Measurements from ENCODE around the gene TIGD6. TPM values are rescaled to one million over a fixed set of nuclear protein-coding genes. Genes with fewer than 3 reads are reported as not detected.
A peak's percentile ranks its signal among the peaks of the same experiment; 100 is the strongest.

TIGD6 gene
- total RNA-seq, 2 experiments from 2014 or later: 2.5 to 2.6 TPM

DNA sequence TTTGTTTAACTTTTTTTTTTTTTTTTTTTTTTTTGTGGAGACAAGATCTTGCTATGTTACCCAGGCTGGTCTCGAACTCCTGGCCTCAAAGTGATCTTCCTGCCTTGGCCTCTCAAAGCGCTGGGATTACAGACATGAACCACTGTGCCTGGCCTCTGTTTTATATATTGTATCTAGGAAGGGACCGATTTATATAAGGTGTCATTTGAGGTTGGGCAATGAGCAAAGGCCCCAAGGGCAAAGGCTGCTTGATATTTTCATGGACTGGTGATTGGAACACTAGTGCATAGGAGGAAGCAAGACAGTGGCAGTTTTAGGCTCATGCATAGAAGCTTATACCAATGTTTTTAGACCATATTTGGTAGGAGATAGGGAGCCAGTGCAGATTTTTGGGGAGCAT is 36.7 kb downstream of the TIGD6 start:
- Mint-ChIP-seq H3K9me3 (no peaks in the 10 kb centered on the region), H3K4me1 (ENCODE audit: low read depth) (peaks cover 25% of the 10 kb centered on the region), H3K27me3 (no peaks in the 10 kb centered on the region), H3K27ac (no peak overlapping the region), H3K36me3 (no peaks in the 10 kb centered on the region), H3K4me3 (no peak overlapping the region)
- intact Hi-C loops (cut with micrococcal nuclease): loop anchor here (5.0 kb wide), 1 partner anchor 326 kb away; no protein-coding TSS in a partner anchor
- DNase-seq: no peak
- ChIA-PET CTCF (interaction anchor here (3.9 to 7.1 kb wide), 3 partner anchors 28 to 131 kb away, joined by 16 to 172 read pairs (median 59); no protein-coding TSS in a partner anchor), POLR2A (no interaction called here)

DNA sequence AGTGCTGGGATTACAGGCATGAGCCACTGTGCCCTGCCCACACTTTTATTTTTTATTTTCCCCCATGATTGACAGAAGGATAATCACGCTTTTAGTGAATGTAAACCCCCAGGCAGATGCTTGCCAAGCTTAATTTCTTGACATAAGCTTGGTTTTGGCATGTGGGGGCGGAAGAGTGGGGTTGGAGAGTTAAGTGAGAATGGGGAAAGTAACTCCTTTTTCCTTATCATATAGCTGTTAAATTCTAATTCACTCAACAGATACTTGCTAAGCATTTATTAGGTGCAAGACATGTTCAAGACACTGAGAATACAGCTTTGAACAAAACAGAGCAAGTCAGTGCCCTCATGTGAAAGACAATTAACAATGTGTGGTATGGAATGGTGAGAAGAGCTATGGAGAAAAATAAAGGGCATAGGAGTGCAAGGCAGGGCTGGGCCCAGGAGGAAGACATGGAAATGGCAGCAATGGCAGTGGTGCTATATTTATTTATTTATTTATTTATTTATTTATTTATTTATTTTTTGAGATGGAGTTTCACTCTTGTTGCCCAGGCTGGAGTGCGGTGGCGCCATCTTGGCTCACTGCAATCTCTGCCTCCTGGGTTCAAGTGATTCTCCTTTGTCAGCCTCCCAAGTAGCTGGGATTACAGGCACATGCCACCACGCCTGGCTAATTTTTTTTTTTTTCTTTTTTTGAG is 37.7 kb downstream of the TIGD6 start:
- POLR2A ChIA-PET: interaction anchor here (0.6 to 1.0 kb wide), 2 partner anchors 605 to 1308 kb away, joined by 3 read pairs; partner anchors contain the start of gene PCYOX1L
- H3K36me3 Mint-ChIP-seq: no peaks in the 10 kb centered on the region
- H3K4me3 Mint-ChIP-seq: no peak overlapping the region
- no peak for DNase-seq
- no peaks in the 10 kb centered on the region for H3K9me3 Mint-ChIP-seq
- CTCF ChIA-PET: interaction anchor here (0.7 to 7.1 kb wide), 18 partner anchors 9 to 326 kb away, joined by 3 to 172 read pairs (median 4); partner anchors contain the start of genes HMGXB3 and TIGD6
- no peaks in the 10 kb centered on the region for H3K27me3 Mint-ChIP-seq
- H3K27ac Mint-ChIP-seq: no peak overlapping the region
- peaks cover 25% of the 10 kb centered on the region for H3K4me1 Mint-ChIP-seq (ENCODE audit: low read depth)
- intact Hi-C loops (cut with micrococcal nuclease): loop anchor here (1.0 to 5.0 kb wide), 2 partner anchors 128 to 325 kb away; no protein-coding TSS in a partner anchor

DNA sequence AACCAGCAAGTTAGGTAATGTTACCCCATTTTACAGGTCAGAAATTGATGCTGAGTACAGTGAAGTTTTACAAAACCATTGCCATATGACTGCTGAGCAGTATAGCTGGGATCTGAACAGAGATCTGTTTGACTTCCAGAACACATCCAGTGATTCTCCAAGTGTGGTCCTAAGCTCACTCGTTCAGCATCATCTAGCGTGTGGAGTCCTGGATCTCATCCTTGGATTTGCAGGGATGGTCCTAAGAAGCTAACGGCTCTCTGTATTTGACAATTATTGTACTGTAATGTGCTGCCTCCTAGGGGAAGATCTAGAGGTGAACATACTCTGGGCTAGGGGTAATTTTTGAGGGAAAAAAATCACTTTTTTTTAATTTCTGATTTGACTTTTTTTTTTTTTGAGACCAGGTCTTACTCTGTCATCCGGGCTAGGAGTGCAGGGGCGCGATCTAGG is 38.5 kb downstream of the TIGD6 start:
- no peak for DNase-seq
- intact Hi-C loops (cut with micrococcal nuclease): loop anchor here (1.0 to 5.0 kb wide), 3 partner anchors 29 to 325 kb away; no protein-coding TSS in a partner anchor
- no peaks in the 10 kb centered on the region for H3K27me3 Mint-ChIP-seq
- peaks cover 25% of the 10 kb centered on the region for H3K4me1 Mint-ChIP-seq (ENCODE audit: low read depth)
- no peaks in the 10 kb centered on the region for H3K36me3 Mint-ChIP-seq
- H3K27ac Mint-ChIP-seq: no peak overlapping the region
- ChIA-PET CTCF (interaction anchor here (0.7 to 7.1 kb wide), 21 partner anchors 10 to 326 kb away, joined by 3 to 172 read pairs (median 4); partner anchors contain the start of genes HMGXB3 and TIGD6), POLR2A (interaction anchor here (0.6 to 1.2 kb wide), 3 partner anchors 37 to 128 kb away, joined by 3 to 9 read pairs (median 5); partner anchors contain the start of genes HMGXB3 and TIGD6)
- H3K9me3 Mint-ChIP-seq: no peaks in the 10 kb centered on the region
- peak overlapping the region; percentile 91 for H3K4me3 Mint-ChIP-seq

DNA sequence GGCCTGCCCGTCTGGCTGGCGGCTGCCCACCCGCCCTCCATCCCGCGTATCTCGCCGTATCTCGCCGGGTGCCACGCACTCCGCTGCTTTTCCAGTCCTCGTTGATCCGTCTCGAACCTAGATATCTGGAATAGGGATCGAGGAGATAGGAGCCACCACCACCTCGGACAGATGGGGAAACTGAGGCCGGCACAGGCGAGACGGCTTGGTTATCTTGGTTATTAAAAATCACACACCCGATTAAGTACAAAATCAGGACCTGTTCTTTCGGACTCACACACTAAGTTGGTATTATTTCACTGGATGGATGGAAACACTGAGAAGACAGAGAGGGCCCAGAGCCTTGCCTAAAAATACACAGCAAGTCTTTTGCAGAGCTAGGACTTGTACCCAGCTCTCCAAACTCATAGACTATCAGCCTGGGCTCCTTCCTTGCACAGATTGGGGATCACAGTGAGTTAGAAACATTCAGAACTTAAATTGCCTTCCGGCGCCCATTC is 39.2 kb downstream of the TIGD6 start:
- POLR2A ChIA-PET: interaction anchor here (1.2 to 2.8 kb wide), 2 partner anchors 40 to 127 kb away, joined by 9 to 21 read pairs; partner anchors contain the start of genes HMGXB3 and TIGD6

DNA sequence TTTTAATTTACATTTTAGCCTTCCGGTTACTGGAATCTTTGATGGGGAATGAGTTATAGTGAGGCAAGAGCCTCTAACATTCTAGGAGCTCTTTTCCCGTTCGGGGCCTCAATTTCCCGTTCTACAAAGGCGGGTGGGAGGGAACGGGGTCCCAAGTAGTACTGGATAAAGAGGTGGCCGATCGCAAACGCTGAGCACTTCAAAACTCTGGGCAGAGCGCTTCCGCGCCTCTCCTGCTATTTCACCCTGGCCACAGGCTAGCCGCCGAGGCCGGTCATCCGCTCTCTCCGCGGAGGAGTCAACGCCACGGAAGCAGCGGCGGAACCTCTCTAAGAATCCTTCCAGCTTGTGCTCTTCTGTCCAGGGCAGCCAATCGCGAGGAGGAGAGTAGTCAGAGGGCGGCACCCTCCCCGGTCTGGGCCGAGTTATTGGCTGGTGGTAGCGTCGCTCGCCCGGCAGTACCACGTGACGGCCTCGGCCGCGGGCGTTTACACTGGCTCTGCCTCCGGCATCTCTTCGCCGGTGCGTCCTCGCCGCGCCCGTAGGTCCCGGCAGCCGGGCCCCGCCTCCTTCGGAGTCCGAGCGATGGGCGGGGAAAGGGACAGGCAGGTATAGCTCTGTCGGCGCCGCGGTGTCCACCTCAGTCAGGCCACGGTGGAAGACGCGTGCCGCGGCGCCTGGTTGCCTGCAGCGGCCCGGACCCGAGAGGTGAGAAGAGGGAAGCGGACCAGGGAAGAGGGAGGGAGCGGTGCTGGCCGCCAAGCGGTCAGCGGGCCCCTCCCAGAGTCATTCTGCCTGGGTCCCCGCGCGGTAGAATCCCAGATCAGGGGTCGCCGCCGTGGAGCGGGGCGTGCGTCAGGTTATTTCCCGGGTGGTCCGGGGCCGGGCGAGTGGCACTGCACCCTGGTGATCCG is 39.9 kb downstream of the TIGD6 start, which contains the start of gene SLC26A2:
Gene SLC26A2 (plus strand): TSS at position 487 of the 914 bp plus-strand sequence. CDS start 16,895 bp downstream, outside the sequence.
- no peaks in the 10 kb centered on the region for H3K27me3 Mint-ChIP-seq
- DNase-seq: peak; percentile 97
- H3K9me3 Mint-ChIP-seq: no peaks in the 10 kb centered on the region
- H3K4me1 Mint-ChIP-seq (ENCODE audit: low read depth): peaks cover 25% of the 10 kb centered on the region
- ChIA-PET POLR2A (interaction anchor here (0.5 to 2.8 kb wide), 8 partner anchors 40 to 409 kb away, joined by 3 to 21 read pairs (median 4); partner anchors contain the start of genes CSNK1A1, HMGXB3 and TIGD6), CTCF (interaction anchor here (0.7 to 7.1 kb wide), 13 partner anchors 10 to 332 kb away, joined by 3 to 172 read pairs (median 9); partner anchors contain the start of genes HMGXB3 and TIGD6)
- H3K4me3 Mint-ChIP-seq: peak within 1 kb of the TSS; percentile 91
- H3K27ac Mint-ChIP-seq: peak within 1 kb of the TSS; percentile 97
- no peaks in the 10 kb centered on the region for H3K36me3 Mint-ChIP-seq
- intact Hi-C loops (cut with micrococcal nuclease): loop anchor here (1.0 to 5.0 kb wide), 3 partner anchors 30 to 323 kb away; partner anchors contain the start of genes HMGXB3 and TIGD6

More for the DNA sequence above, 39.2 kb downstream of the TIGD6 start:
- CTCF ChIA-PET: interaction anchor here (0.8 to 7.1 kb wide), 10 partner anchors 9 to 325 kb away, joined by 3 to 172 read pairs (median 5); partner anchors contain the start of genes HMGXB3 and TIGD6
- no peak overlapping the region for H3K27ac Mint-ChIP-seq
- peaks cover 25% of the 10 kb centered on the region for H3K4me1 Mint-ChIP-seq (ENCODE audit: low read depth)
- DNase-seq: no peak
- intact Hi-C loops (cut with micrococcal nuclease): loop anchor here (2.0 to 5.0 kb wide), 2 partner anchors 30 to 324 kb away; no protein-coding TSS in a partner anchor
- H3K27me3 Mint-ChIP-seq: no peaks in the 10 kb centered on the region
- H3K36me3 Mint-ChIP-seq: no peaks in the 10 kb centered on the region
- no peaks in the 10 kb centered on the region for H3K9me3 Mint-ChIP-seq
- H3K4me3 Mint-ChIP-seq: peak overlapping the region; percentile 91

DNA sequence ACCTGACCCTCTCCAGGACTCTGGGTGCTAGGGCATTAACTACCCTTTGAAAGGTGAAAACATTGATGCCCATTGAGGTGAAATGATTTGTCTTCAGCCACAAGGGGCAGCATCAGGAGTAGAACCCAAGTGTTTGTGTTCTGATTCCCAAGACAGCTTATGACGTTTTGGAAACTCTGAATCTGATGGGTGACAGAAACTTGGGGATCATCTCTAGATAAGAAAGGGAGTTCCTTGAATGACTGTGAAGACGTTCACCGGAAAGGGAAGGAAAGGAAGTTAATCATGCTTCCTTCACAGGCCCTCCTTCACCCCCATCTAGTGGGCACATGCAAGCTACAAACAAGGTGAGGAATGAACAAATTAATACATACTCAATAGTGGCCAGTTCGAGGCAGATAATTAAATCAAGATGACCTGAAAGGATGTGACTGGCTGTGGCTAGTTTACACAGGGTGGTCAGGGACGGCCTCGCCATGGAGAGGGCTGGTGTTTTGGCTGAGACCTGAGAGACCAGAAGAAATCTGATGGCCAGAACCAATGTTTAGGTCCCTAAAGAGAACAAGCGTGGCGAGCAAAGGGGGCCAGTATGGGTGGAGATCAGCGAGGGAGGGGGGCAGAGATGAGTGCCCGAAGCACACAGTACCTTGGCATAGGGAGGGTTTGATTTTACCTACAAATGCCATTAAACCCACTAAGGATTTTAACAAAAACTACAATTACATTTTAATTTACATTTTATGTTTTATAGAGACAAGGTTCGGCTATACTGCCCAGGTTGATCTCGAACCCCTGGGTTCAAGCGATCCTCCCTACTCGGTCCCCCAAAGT is 40.8 kb downstream of the TIGD6 start:
- ChIA-PET POLR2A (interaction anchor here (1.0 to 2.8 kb wide), 6 partner anchors 41 to 408 kb away, joined by 3 to 21 read pairs (median 4); partner anchors contain the start of genes CSNK1A1, HMGXB3 and TIGD6), CTCF (interaction anchor here (0.8 to 7.1 kb wide), 19 partner anchors 9 to 613 kb away, joined by 3 to 172 read pairs (median 6); partner anchors contain the start of genes HMGXB3 and TIGD6)
- DNase-seq: peak; percentile 65
- Mint-ChIP-seq H3K36me3 (no peaks in the 10 kb centered on the region), H3K9me3 (no peaks in the 10 kb centered on the region), H3K27me3 (no peaks in the 10 kb centered on the region), H3K4me3 (peak overlapping the region; percentile 91), H3K4me1 (ENCODE audit: low read depth) (peaks cover 25% of the 10 kb centered on the region), H3K27ac (peak overlapping the region; percentile 97)
- intact Hi-C loops (cut with micrococcal nuclease): loop anchor here (1.0 to 5.0 kb wide), 6 partner anchors 19 to 322 kb away; partner anchors contain the start of genes HMGXB3, PPARGC1B and TIGD6

DNA sequence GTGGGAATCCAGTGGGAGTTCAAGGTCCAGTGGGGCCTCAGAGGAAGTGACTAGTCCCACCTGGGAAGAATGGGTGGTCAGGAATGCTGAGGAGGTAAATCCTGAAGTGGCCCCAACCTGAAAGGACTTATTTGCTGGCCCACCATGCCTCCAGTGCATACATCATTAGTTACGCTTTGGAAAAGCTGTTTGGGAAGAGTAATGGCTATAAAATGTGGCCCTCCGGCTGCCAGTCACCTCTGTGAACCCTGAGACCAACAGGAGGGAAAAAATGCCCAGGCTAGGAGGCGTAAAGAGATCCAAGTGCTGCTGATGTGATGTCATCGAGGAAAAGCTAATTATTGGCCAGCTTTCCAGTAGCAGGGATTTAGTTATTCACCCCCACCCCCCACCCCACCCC is 42.6 kb downstream of the TIGD6 start:
- DNase-seq: no peak
- Mint-ChIP-seq H3K4me3 (no peak overlapping the region), H3K27me3 (no peaks in the 10 kb centered on the region), H3K36me3 (no peaks in the 10 kb centered on the region), H3K9me3 (no peaks in the 10 kb centered on the region), H3K4me1 (ENCODE audit: low read depth) (peaks cover 25% of the 10 kb centered on the region), H3K27ac (no peak overlapping the region)
- ChIA-PET CTCF (interaction anchor here (1.3 to 7.1 kb wide), 10 partner anchors 11 to 125 kb away, joined by 3 to 172 read pairs (median 6); partner anchors contain the start of genes HMGXB3 and TIGD6), POLR2A (interaction anchor here (1.1 kb wide), 1 partner anchor 9 kb away, joined by 3 read pairs; no protein-coding TSS in a partner anchor)
- intact Hi-C loops (cut with micrococcal nuclease): no loop called here

DNA sequence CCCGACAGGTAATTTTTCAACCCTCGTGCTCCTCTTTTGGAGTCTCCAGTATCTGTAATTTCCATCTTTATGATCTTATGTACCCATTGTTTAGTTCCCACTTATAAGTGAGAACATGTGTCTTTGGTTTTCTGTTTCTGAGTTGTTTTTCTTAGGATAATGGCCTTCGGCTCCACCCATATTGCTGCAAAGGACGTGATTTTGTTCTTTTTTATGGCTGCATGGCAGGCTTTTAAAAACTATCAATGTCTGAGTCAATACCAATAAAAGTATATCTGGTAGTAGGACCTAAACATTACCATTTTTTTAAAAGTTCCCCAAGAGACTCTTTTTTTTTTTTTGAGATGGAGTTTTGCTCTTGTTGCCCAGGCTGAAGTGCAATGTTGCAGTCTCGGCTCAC is 43.8 kb downstream of the TIGD6 start:
- no peak for DNase-seq
- no peak overlapping the region for H3K4me3 Mint-ChIP-seq
- intact Hi-C loops (cut with micrococcal nuclease): no loop called here
- ChIA-PET POLR2A (no interaction called here), CTCF (interaction anchor here (0.9 kb wide), 1 partner anchor 8 kb away, joined by 4 read pairs; no protein-coding TSS in a partner anchor)
- no peaks in the 10 kb centered on the region for H3K27me3 Mint-ChIP-seq
- no peaks in the 10 kb centered on the region for H3K9me3 Mint-ChIP-seq
- H3K27ac Mint-ChIP-seq: no peak overlapping the region
- no peaks in the 10 kb centered on the region for H3K36me3 Mint-ChIP-seq
- peaks cover 17% of the 10 kb centered on the region for H3K4me1 Mint-ChIP-seq (ENCODE audit: low read depth)

DNA sequence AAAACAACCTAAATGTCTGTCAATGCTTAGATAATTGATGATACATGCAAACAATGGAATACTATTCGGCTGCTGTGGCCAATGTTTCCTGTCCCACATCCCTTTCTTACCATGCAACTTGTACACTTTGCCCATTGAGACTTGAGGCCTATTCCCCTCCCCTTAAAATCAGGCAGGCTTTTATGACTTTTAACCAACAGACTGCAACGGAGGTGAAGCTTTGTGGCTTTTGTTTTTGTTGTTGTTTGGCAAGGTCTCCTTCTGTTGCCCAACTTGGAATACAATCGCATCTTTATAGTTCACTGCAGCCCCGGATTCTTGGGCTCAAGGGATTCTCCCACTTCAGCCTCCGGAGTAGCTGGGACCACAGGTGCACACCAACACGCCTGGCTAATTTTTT is 45.7 kb downstream of the TIGD6 start:
- intact Hi-C loops (cut with micrococcal nuclease): no loop called here
- H3K27ac Mint-ChIP-seq: no peak overlapping the region
- CTCF ChIA-PET: interaction anchor here (0.6 kb wide), 1 partner anchor 216 kb away, joined by 3 read pairs; no protein-coding TSS in a partner anchor
- H3K27me3 Mint-ChIP-seq: no peaks in the 10 kb centered on the region
- POLR2A ChIA-PET: no interaction called here
- H3K9me3 Mint-ChIP-seq: no peaks in the 10 kb centered on the region
- peaks cover 7% of the 10 kb centered on the region for H3K4me1 Mint-ChIP-seq (ENCODE audit: low read depth)
- H3K36me3 Mint-ChIP-seq: no peaks in the 10 kb centered on the region
- no peak for DNase-seq
- no peak overlapping the region for H3K4me3 Mint-ChIP-seq

DNA sequence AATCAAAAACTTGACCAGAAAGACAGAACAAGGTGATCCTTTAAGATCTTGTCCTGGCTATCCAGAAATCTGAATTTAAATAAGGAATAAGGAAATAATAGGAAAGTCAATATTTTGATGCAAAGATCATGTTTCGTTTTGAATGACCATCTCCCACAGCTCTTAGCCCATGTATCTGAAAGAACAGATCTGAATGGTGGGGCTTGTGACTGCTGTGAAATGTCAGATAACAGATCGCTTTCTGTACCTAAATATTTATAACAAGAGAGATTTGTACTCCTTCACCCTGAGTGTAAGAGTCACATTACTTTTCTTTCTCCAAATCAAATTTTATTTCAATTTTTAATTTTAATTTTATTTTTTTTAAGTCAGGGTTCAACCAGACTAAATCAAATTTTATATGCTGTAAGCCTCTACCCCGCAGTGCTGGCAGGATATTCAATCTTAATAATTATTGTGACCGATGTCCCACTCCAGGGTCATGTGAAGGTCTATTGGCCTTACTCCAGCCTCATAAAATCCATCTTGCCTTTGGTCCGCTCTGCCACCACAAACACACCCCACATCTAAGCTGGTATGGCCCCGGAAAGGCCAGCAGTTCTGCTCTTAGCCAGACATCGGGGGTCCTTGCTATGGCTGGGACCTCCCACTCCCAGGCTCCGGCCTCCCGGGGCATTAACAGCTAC is 46.9 kb downstream of the TIGD6 start:
- Mint-ChIP-seq H3K9me3 (no peaks in the 10 kb centered on the region), H3K27me3 (peaks cover under 1% of the 10 kb centered on the region), H3K27ac (no peak overlapping the region), H3K4me1 (ENCODE audit: low read depth) (no peaks in the 10 kb centered on the region), H3K36me3 (no peaks in the 10 kb centered on the region), H3K4me3 (no peak overlapping the region)
- no peak for DNase-seq
- intact Hi-C loops (cut with micrococcal nuclease): no loop called here
- POLR2A ChIA-PET: no interaction called here
- CTCF ChIA-PET: no interaction called here
